Mononuclear cell (primary cell): ENCODE data around the gene OR52E1. TPM values are rescaled to one million over a fixed set of nuclear protein-coding genes. Genes with fewer than 3 reads are reported as not detected.

Experiments used
- H3K27me3 ChIP-seq: 2 replicates; pipeline ENCODE4 v1.6.0; 2011; ENCODE audit warnings: low read length, control low read depth; ENCODE audit not compliant: insufficient read depth
- H3K4me1 ChIP-seq: 2 replicates; pipeline ENCODE4 v1.5.1; 2011; ENCODE audit warnings: mild to moderate bottlenecking, low read length, control low read depth; ENCODE audit not compliant: insufficient read depth
- H3K4me3 ChIP-seq: 2 replicates; pipeline ENCODE4 v1.5.1; 2011; ENCODE audit warnings: mild to moderate bottlenecking, low read length, moderate library complexity
- H3K9me3 ChIP-seq: 2 replicates; pipeline ENCODE4 v1.5.1; 2011; ENCODE audit warnings: low read depth, mild to moderate bottlenecking, control low read depth, low read length
- total RNA-seq: library from RNA; depleted of rRNA; stranded (reverse); fragments of >200 nt; gene quantifications from one replicate; pipeline ENCODE4 v1.2.3, GENCODE V29; 2012

OR52E1 gene
- total RNA-seq, 1 donor = not detected

- no peaks in the 10 kb centered on the region for H3K4me1 ChIP-seq
- no peak overlapping the region for H3K4me3 ChIP-seq
- H3K27me3 ChIP-seq = no peaks in the 10 kb centered on the region
- no peaks in the 10 kb centered on the region for H3K9me3 ChIP-seq
These were observed 19.2 kb downstream of the OR52E1 start for GRCh38 chr11:5088556-5088955.

- Histone ChIP-seq H3K4me3 (no peak overlapping the region), H3K27me3 (no peaks in the 10 kb centered on the region)
These were observed 21.3 kb downstream of the OR52E1 start for GRCh38 chr11:5090668-5091067.

GRCh38 chr11:5092821-5093585, 23.6 kb downstream of the OR52E1 start:
- Histone ChIP-seq H3K4me1 (no peaks in the 10 kb centered on the region), H3K9me3 (no peaks in the 10 kb centered on the region), H3K27me3 (no peaks in the 10 kb centered on the region), H3K4me3 (no peak overlapping the region)

More at GRCh38 chr11:5090668-5091067, 21.3 kb downstream of the OR52E1 start:
- Histone ChIP-seq H3K9me3 (no peaks in the 10 kb centered on the region), H3K4me1 (no peaks in the 10 kb centered on the region)

- no peaks in the 10 kb centered on the region for H3K27me3 ChIP-seq
- H3K4me3 ChIP-seq = no peak overlapping the region
- no peaks in the 10 kb centered on the region for H3K9me3 ChIP-seq
- no peaks in the 10 kb centered on the region for H3K4me1 ChIP-seq
These were observed 26.6 kb downstream of the OR52E1 start for GRCh38 chr11:5096011-5096410.

GRCh38 chr11:5102246-5102645, 32.9 kb downstream of the OR52E1 start:
- Histone ChIP-seq H3K27me3 (peaks cover 2% of the 10 kb centered on the region), H3K9me3 (no peaks in the 10 kb centered on the region), H3K4me3 (no peak overlapping the region), H3K4me1 (no peaks in the 10 kb centered on the region)

GRCh38 chr11:5103066-5103465, 33.7 kb downstream of the OR52E1 start:
- no peak overlapping the region for H3K4me3 ChIP-seq
- no peaks in the 10 kb centered on the region for H3K4me1 ChIP-seq
- H3K9me3 ChIP-seq = no peaks in the 10 kb centered on the region
- H3K27me3 ChIP-seq = peaks cover 2% of the 10 kb centered on the region

GRCh38 chr11:5107285-5107684, 37.9 kb downstream of the OR52E1 start:
- H3K4me1 ChIP-seq = no peaks in the 10 kb centered on the region
- H3K4me3 ChIP-seq = no peak overlapping the region
- peaks cover 2% of the 10 kb centered on the region for H3K27me3 ChIP-seq
- H3K9me3 ChIP-seq = no peaks in the 10 kb centered on the region

GRCh38 chr11:5115339-5115738, 46.0 kb downstream of the OR52E1 start:
- no peaks in the 10 kb centered on the region for H3K4me1 ChIP-seq
- peaks cover 3% of the 10 kb centered on the region for H3K27me3 ChIP-seq
- H3K4me3 ChIP-seq = no peak overlapping the region
- no peaks in the 10 kb centered on the region for H3K9me3 ChIP-seq

- no peaks in the 10 kb centered on the region for H3K4me1 ChIP-seq
- H3K27me3 ChIP-seq = peaks cover 3% of the 10 kb centered on the region
- H3K4me3 ChIP-seq = no peak overlapping the region
- H3K9me3 ChIP-seq = no peaks in the 10 kb centered on the region
These were observed 48.2 kb downstream of the OR52E1 start for GRCh38 chr11:5117588-5117987.

GRCh38 chr11:5118893-5119292, 49.5 kb downstream of the OR52E1 start:
- H3K27me3 ChIP-seq = peaks cover 3% of the 10 kb centered on the region
- no peak overlapping the region for H3K4me3 ChIP-seq

More at GRCh38 chr11:5118893-5119292, 49.5 kb downstream of the OR52E1 start:
- Histone ChIP-seq H3K4me1 (no peaks in the 10 kb centered on the region), H3K9me3 (no peaks in the 10 kb centered on the region)

Other genes starting within 250 kb of the OR52E1 start
- gene OR51F2, start 248.3 kb upstream of the OR52E1 start, total RNA-seq = not detected
- not detected for gene OR51S1, start 220.4 kb upstream of the OR52E1 start, total RNA-seq
- not detected for gene OR51T1, start 187.7 kb upstream of the OR52E1 start, total RNA-seq
- not detected for gene OR51A7, start 165.8 kb upstream of the OR52E1 start, total RNA-seq
- not detected for gene OR51G2, start 150.2 kb upstream of the OR52E1 start, total RNA-seq
- gene OR51G1, start 145.2 kb upstream of the OR52E1 start, total RNA-seq = not detected
- not detected for gene OR51A4, start 122.0 kb upstream of the OR52E1 start, total RNA-seq
- not detected for gene OR51A2, start 113.9 kb upstream of the OR52E1 start, total RNA-seq
- gene OR51L1, start 74.7 kb upstream of the OR52E1 start, total RNA-seq = not detected
- not detected for gene OR52J3, start 23.0 kb upstream of the OR52E1 start, total RNA-seq
- not detected for gene OR52E2, start 9.9 kb upstream of the OR52E1 start, total RNA-seq
- gene OR52A5, start 68.8 kb downstream of the OR52E1 start, total RNA-seq = not detected
- not detected for gene OR52A1, start 85.2 kb downstream of the OR52E1 start, total RNA-seq
- gene OR51V1, start 131.1 kb downstream of the OR52E1 start, total RNA-seq = not detected
- 76.0 TPM for gene HBB, start 157.5 kb downstream of the OR52E1 start, total RNA-seq
- gene HBD, start 164.9 kb downstream of the OR52E1 start, total RNA-seq = 0.94 TPM
- not detected for gene HBG1, start 180.3 kb downstream of the OR52E1 start, total RNA-seq
- gene HBG2, start 185.2 kb downstream of the OR52E1 start, total RNA-seq = 3.9 TPM
- 0.94 TPM for gene HBE1, start 200.4 kb downstream of the OR52E1 start, total RNA-seq
- gene OR51B4, start 232.4 kb downstream of the OR52E1 start, total RNA-seq = not detected